ENCODE data around the gene LINC01488. TPM values are rescaled to one million over a fixed set of nuclear protein-coding genes. Genes with fewer than 3 reads are reported as not detected.

Gene LINC01488
- total RNA-seq, 2 donors from 2014 or later = not detected

- H3K9me3 Mint-ChIP-seq = no peaks in the 10 kb centered on the region
- no peak overlapping the region for H3K27ac Mint-ChIP-seq
- no peak overlapping the region for H3K4me3 Mint-ChIP-seq
- peaks cover 0 to 2% of the 10 kb centered on the region in 2 donors for H3K27me3 Mint-ChIP-seq
- ATAC-seq = no peak
- no peaks in the 10 kb centered on the region for H3K4me1 Mint-ChIP-seq (ENCODE audit: low read depth in 2 of 2)
- DNase-seq (ENCODE audit: low spot score) = no peak
- H3K36me3 Mint-ChIP-seq = no peaks in the 10 kb centered on the region
These were observed 12.7 kb downstream of the LINC01488 start for GRCh38 chr11:69493931-69494821.

DNA sequence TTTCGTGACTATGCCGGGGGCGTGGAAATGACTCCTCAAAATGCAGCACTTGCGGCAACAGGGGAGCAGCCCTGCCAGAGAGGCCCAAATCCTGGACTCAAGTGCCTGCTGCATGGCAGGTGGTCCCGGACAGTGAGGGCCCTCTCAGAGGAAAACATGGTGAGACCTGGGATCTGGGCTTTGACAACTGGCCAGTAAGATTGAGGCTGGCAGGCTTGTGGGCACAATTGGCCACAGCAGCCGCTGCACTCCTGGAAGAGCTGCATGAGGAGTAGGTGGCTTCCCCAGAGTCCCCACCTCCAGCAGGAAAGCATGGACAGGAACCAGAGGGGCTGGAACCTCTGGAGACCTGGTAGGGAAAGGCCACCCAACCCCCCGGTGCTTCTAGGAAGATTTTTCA lies 13.4 kb downstream of the LINC01488 start:
- H3K27me3 Mint-ChIP-seq = peaks cover 0 to 2% of the 10 kb centered on the region in 2 donors
- ATAC-seq (no peak), DNase-seq (ENCODE audit: low spot score) (no peak)
- no peak overlapping the region for H3K4me3 Mint-ChIP-seq
- no peaks in the 10 kb centered on the region for H3K36me3 Mint-ChIP-seq
- H3K27ac Mint-ChIP-seq = no peak overlapping the region
- no peaks in the 10 kb centered on the region for H3K9me3 Mint-ChIP-seq
- no peaks in the 10 kb centered on the region for H3K4me1 Mint-ChIP-seq (ENCODE audit: low read depth in 2 of 2)

GRCh38 chr11:69495441-69496201 lies 14.2 kb downstream of the LINC01488 start:
- DNase-seq (ENCODE audit: low spot score) = no peak
- Mint-ChIP-seq H3K27ac (no peak overlapping the region), H3K9me3 (no peaks in the 10 kb centered on the region), H3K27me3 (peaks cover 0 to 2% of the 10 kb centered on the region in 2 donors), H3K4me3 (no peak overlapping the region), H3K4me1 (ENCODE audit: low read depth in 2 of 2) (no peaks in the 10 kb centered on the region), H3K36me3 (no peaks in the 10 kb centered on the region)
- ATAC-seq = no peak

DNA sequence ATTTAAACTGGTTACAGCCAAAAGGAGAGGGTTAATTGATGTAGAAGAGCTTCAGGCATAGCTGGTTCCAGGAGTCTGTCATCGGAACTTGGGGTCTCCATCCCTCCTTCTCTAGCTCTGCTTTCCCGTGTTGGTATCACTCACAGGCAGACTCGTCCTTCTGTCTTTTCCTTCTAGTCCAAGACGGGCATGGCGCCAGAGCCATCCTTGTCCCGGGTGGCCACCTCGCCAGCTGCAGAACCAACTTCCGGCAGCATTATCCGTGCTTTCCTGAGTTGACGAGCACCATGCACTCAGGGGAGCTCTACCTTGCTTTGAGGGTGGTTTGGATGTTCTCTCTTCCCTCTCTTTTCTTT lies 14.7 kb downstream of the LINC01488 start:
- ATAC-seq (no peak), DNase-seq (ENCODE audit: low spot score) (no peak)
- no peaks in the 10 kb centered on the region for H3K36me3 Mint-ChIP-seq
- no peak overlapping the region for H3K4me3 Mint-ChIP-seq
- no peaks in the 10 kb centered on the region for H3K9me3 Mint-ChIP-seq
- peaks cover 2 to 5% of the 10 kb centered on the region in 2 donors for H3K27me3 Mint-ChIP-seq
- no peak overlapping the region for H3K27ac Mint-ChIP-seq
- no peaks in the 10 kb centered on the region for H3K4me1 Mint-ChIP-seq (ENCODE audit: low read depth in 2 of 2)

DNA sequence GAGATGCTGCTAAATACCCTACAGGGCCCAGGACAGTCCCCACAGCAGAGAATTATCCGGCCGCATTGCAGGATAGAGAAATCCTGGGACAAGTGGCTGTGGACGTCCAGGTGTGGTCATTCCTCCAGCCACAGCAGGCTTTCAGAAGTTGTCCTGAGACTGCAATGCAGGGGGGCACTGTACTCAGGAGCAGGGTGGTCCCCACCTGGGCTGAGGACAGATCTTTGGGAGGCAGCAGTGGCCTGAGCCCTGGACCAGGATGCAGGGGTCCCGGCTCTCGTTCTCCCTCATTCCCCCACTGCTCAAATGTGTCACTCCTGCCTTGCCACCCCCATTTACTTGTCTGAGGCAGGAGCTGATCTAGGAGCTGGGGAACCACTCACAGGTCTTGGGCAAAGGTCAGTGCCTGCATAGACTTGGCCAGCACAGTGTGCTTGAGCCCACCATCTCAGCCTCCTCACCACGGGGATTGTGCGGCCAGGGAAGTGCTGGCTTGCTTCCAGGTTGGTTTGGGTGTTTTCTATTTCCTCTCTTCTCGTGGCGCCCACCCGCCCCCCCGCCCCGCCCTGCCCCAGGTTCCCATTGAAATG lies 15.3 kb downstream of the LINC01488 start:
- ATAC-seq = no peak
- Mint-ChIP-seq H3K36me3 (no peaks in the 10 kb centered on the region), H3K27ac (no peak overlapping the region), H3K27me3 (peaks cover 2 to 8% of the 10 kb centered on the region in 2 donors), H3K9me3 (no peaks in the 10 kb centered on the region), H3K4me1 (ENCODE audit: low read depth in 2 of 2) (no peaks in the 10 kb centered on the region), H3K4me3 (no peak overlapping the region)
- no peak for DNase-seq (ENCODE audit: low spot score)

GRCh38 chr11:69497221-69497787 lies 15.8 kb downstream of the LINC01488 start:
- no peaks in the 10 kb centered on the region for H3K9me3 Mint-ChIP-seq
- H3K27ac Mint-ChIP-seq = no peak overlapping the region
- H3K36me3 Mint-ChIP-seq = no peaks in the 10 kb centered on the region
- H3K4me3 Mint-ChIP-seq = no peak overlapping the region
- H3K4me1 Mint-ChIP-seq (ENCODE audit: low read depth in 2 of 2) = no peaks in the 10 kb centered on the region
- ATAC-seq (no peak), DNase-seq (ENCODE audit: low spot score) (no peak)
- H3K27me3 Mint-ChIP-seq = peaks cover 2 to 8% of the 10 kb centered on the region in 2 donors

- Mint-ChIP-seq H3K27me3 (peaks cover 8 to 12% of the 10 kb centered on the region in 2 donors), H3K27ac (no peak overlapping the region), H3K4me1 (ENCODE audit: low read depth in 2 of 2) (no peaks in the 10 kb centered on the region), H3K4me3 (no peak overlapping the region), H3K36me3 (no peaks in the 10 kb centered on the region), H3K9me3 (no peaks in the 10 kb centered on the region)
- ATAC-seq = no peak
- no peak for DNase-seq (ENCODE audit: low spot score)
These were observed 17.2 kb downstream of the LINC01488 start for GRCh38 chr11:69498614-69499175.

DNA sequence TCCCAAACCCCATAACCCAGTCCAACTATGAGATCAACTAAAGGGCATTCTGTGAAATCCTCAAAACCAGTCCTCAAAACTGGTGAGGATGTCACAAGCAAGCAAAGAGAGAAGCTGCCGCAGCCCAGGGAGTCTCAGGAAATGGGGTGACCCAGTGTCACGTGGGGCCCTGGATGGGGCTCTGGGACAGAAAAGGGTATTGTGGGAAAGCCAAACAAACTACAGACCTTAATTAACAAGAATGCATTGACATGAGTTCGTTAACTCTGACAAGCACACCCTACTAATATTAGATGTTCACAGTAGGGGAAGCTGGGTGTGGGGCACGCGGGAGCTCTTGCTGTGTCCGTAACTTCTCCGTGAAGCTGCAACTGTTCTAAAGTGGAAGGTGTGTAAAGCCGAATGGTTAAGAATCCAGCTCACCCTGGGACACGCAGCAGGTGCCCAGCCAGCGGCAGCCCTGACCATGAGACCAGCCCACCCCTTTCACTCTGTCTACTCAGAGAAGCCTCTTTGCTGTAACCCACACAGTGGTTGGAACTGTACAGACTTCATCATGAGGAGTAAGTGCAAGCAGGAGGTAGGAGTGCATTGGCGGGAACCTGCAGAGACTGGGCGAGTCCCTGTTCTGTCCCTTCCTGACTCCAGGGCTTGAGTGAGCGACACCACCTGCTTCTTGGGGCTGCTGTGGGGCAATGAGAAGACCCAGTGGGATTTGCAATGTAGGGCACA lies 17.9 kb downstream of the LINC01488 start:
- H3K9me3 Mint-ChIP-seq = no peaks in the 10 kb centered on the region
- no peak for ATAC-seq
- no peak overlapping the region for H3K4me3 Mint-ChIP-seq
- peaks cover 8 to 15% of the 10 kb centered on the region in 2 donors for H3K27me3 Mint-ChIP-seq
- H3K27ac Mint-ChIP-seq = no peak overlapping the region
- H3K4me1 Mint-ChIP-seq (ENCODE audit: low read depth in 2 of 2) = no peaks in the 10 kb centered on the region
- no peaks in the 10 kb centered on the region for H3K36me3 Mint-ChIP-seq
- no peak for DNase-seq (ENCODE audit: low spot score)

DNA sequence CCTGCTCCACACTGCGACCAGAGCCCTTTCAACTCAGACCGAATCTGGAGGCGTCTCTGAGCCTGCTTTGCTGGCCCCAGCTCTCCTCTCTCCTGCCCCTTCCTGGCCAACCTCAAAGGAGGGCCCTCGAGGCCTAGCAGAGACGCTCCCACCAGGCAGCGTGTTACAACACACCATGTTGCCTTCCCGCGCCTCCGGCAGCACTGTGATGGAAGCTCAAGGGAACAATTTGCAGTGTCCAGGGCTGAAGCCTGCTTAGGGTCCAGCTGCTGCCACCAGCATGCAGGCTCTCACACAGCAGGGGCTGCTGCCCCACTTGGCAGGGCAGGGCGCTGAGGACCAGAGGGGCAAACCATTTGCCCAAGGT lies 18.4 kb downstream of the LINC01488 start:
- DNase-seq (ENCODE audit: low spot score) = no peak
- no peak overlapping the region for H3K4me3 Mint-ChIP-seq
- H3K27ac Mint-ChIP-seq = no peak overlapping the region
- ATAC-seq = peak in 1 of 2 donors; percentile 12
- H3K9me3 Mint-ChIP-seq = no peaks in the 10 kb centered on the region
- peaks cover 8 to 17% of the 10 kb centered on the region in 2 donors for H3K27me3 Mint-ChIP-seq
- no peaks in the 10 kb centered on the region for H3K4me1 Mint-ChIP-seq (ENCODE audit: low read depth in 2 of 2)
- H3K36me3 Mint-ChIP-seq = no peaks in the 10 kb centered on the region

GRCh38 chr11:69500285-69501120 lies 19.0 kb downstream of the LINC01488 start:
- Mint-ChIP-seq H3K36me3 (no peaks in the 10 kb centered on the region), H3K27ac (no peak overlapping the region), H3K9me3 (no peaks in the 10 kb centered on the region), H3K27me3 (peaks cover 10 to 22% of the 10 kb centered on the region in 2 donors), H3K4me1 (ENCODE audit: low read depth in 2 of 2) (no peaks in the 10 kb centered on the region), H3K4me3 (no peak overlapping the region)
- ATAC-seq = peak in 1 of 2 donors; percentile 9
- DNase-seq (ENCODE audit: low spot score) = no peak

DNA sequence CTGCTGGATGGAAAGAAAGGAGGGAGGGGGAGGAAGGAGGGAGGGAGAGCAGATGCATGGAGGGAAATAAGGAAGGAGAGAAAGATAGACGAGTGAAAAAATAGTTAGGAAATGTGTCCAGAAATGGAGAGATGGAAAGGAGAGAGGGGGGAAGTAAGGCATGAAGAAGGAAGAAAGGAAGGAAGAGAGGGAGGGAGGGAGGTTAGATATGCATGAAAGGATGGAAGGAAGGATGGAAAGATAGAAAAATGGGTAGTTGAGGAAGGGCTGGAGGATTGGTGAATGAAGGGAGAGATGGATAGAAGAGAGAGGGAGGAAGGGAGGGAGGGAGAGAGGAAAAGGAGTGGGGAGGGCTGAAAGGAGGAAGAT lies 19.6 kb downstream of the LINC01488 start:
- ATAC-seq (no peak), DNase-seq (ENCODE audit: low spot score) (no peak)
- no peaks in the 10 kb centered on the region for H3K9me3 Mint-ChIP-seq
- no peaks in the 10 kb centered on the region for H3K36me3 Mint-ChIP-seq
- H3K4me3 Mint-ChIP-seq = no peak overlapping the region
- no peak overlapping the region for H3K27ac Mint-ChIP-seq
- H3K27me3 Mint-ChIP-seq = peaks cover 11 to 23% of the 10 kb centered on the region in 2 donors
- no peaks in the 10 kb centered on the region for H3K4me1 Mint-ChIP-seq (ENCODE audit: low read depth in 2 of 2)
